GM12878 (cell line): ENCODE results near the gene ATP10D. TPM values are rescaled to one million over a fixed set of nuclear protein-coding genes. Genes with fewer than 3 reads are reported as not detected.

ENCODE experiments used
- ATAC-seq: fragments of 200-7000 bp; cut with Tn5 transposase; 3 replicates; pipeline ENCODE4 v1.9.1; 2020; ENCODE audit warnings: mild to moderate bottlenecking, moderate library complexity
- BruUV-seq: library from RNA; stranded (reverse); fragments of 400-500 nt; replicated peaks from 2 replicates; lab custom pipeline; 2021; lab: Mats Ljungman, UMichigan
- CTCF ChIA-PET: fragments of 300-600 bp; sonication (Branson Sonifier 250); formaldehyde crosslinking; extraction: SDS; loops from one replicate; lab custom pipeline; 2021; ENCODE audit warnings: inconsistent platforms; lab: Yijun Ruan, JAX
- POLR2A ChIA-PET: fragments of 350-600 bp; formaldehyde crosslinking; extraction: SDS; loops from one replicate; lab custom pipeline; 2021; ENCODE audit warnings: inconsistent platforms; lab: Charles Lee
- RAD21 ChIA-PET: fragments of 300-600 bp; sonication (Branson Sonifier 250); formaldehyde crosslinking; loops from one replicate; lab custom pipeline; 2023; ENCODE audit warnings: antibody characterized with exemption; ENCODE audit not compliant: unreplicated experiment; lab: Charles Lee
- SMC1A ChIA-PET: fragments of 300-600 bp; sonication (Branson Sonifier 250); formaldehyde crosslinking; loops from one replicate; lab custom pipeline; 2023; ENCODE audit not compliant: unreplicated experiment, uncharacterized antibody; lab: Charles Lee
- DNase-seq: peaks from one replicate; pipeline ENCODE4 v3.0.0-alpha.2; 2011; ENCODE audit warnings: low read depth, low spot score
- FAIRE-seq: peaks from 3 replicates; lab custom pipeline; 2011; peaks lifted over from hg19 to GRCh38; lab: Jason Lieb, UNC
- H2AFZ ChIP-seq: 2 replicates; pipeline ENCODE4 v1.6.0; 2011; ENCODE audit warnings: low read depth, low read length, control low read depth; ENCODE audit not compliant: control insufficient read depth
- H3K27ac ChIP-seq: 2 replicates; pipeline ENCODE4 v1.5.1; 2011; ENCODE audit warnings: control low read depth; ENCODE audit not compliant: control insufficient read depth, insufficient read depth
- H3K27me3 ChIP-seq, 2 experiments: replicated peaks in 1 of 2; 2 replicates each; pipeline versions ENCODE4 v1.6.0 to v1.6.1; 2011; ENCODE audit warnings: low read length in 1 of 2; ENCODE audit not compliant: control insufficient read depth in 2 of 2, insufficient read depth in 2 of 2
- H3K36me3 ChIP-seq, 2 experiments: 2 replicates each; pipeline ENCODE4 v1.5.1; 2011; ENCODE audit warnings: low read length in 1 of 2; ENCODE audit not compliant: control insufficient read depth in 2 of 2, insufficient read depth in 2 of 2
- H3K4me1 ChIP-seq: 2 replicates; pipeline ENCODE4 v1.6.1; 2011; ENCODE audit warnings: mild to moderate bottlenecking, low read length, moderate library complexity, mixed read lengths; ENCODE audit not compliant: control insufficient read depth, insufficient read depth
- H3K4me2 ChIP-seq: 2 replicates; pipeline ENCODE4 v1.6.0; 2011; ENCODE audit warnings: control low read depth; ENCODE audit not compliant: control insufficient read depth, insufficient read depth
- H3K4me3 ChIP-seq: fragments of 200-600 bp; sonication (generic); 2 replicates; pipeline ENCODE4 v1.5.1; 2016
- H3K79me2 ChIP-seq: 2 replicates; pipeline ENCODE4 v1.6.0; 2011; ENCODE audit warnings: low read length; ENCODE audit not compliant: control insufficient read depth, insufficient read depth
- H3K9ac ChIP-seq: 2 replicates; pipeline ENCODE4 v1.8.0; 2011; ENCODE audit warnings: low read length, control low read depth, mixed read lengths; ENCODE audit not compliant: control insufficient read depth, insufficient read depth
- H3K9me3 ChIP-seq: replicated peaks from 3 replicates; pipeline ENCODE4 v1.5.1; 2011; ENCODE audit warnings: mild to moderate bottlenecking, low read length; ENCODE audit not compliant: control insufficient read depth, insufficient read depth
- H4K20me1 ChIP-seq: 2 replicates; pipeline ENCODE4 v1.6.0; 2011; ENCODE audit not compliant: control insufficient read depth, insufficient read depth
- BACH1 ChIP-seq: fragments of 450-650 bp; IDR thresholded peaks from 2 replicates; pipeline ENCODE4 v1.6.1; 2017; ENCODE audit warnings: mild to moderate bottlenecking, borderline replicate concordance
- BRCA1 ChIP-seq: IDR thresholded peaks from 2 replicates; pipeline ENCODE4 v1.6.1; 2011; ENCODE audit warnings: low read depth, low read length, improper control_type of control experiment
- ELK1 ChIP-seq: IDR thresholded peaks from 2 replicates; pipeline ENCODE4 v1.6.1; 2012; ENCODE audit warnings: low read depth, low read length, improper control_type of control experiment
- HDAC6 ChIP-seq: fragments of 200-600 bp; sonication (generic); IDR thresholded peaks from one replicate; pipeline ENCODE4 v1.8.0; 2017; ENCODE audit warnings: antibody characterized with exemption; ENCODE audit not compliant: unreplicated experiment
- IKZF2 ChIP-seq, 2 experiments: fragments of 450-650 bp; IDR thresholded peaks; 2 replicates each; pipeline ENCODE4 v1.6.1; 2017; ENCODE audit warnings: mild to moderate bottlenecking in 2 of 2, moderate library complexity in 2 of 2
- NFXL1 ChIP-seq: fragments of 450-650 bp; IDR thresholded peaks from 2 replicates; pipeline ENCODE4 v1.6.1; 2017; ENCODE audit warnings: antibody characterized with exemption, mild to moderate bottlenecking, borderline replicate concordance
- NR2F1 ChIP-seq: fragments of 450-650 bp; conservative IDR thresholded peaks from 2 replicates; pipeline ENCODE4 v1.6.1; 2017; ENCODE audit warnings: mild to moderate bottlenecking
- RAD51 ChIP-seq: fragments of 450-650 bp; IDR thresholded peaks from 2 replicates; pipeline ENCODE4 v1.6.1; 2016; ENCODE audit warnings: moderate library complexity, mild to moderate bottlenecking, inconsistent platforms
- RB1 ChIP-seq: fragments of 450-650 bp; formaldehyde crosslinking; IDR thresholded peaks from 2 replicates; pipeline ENCODE4 v1.6.1; 2017; ENCODE audit warnings: mild to moderate bottlenecking, borderline replicate concordance
- RBBP5 ChIP-seq: fragments of 200-600 bp; sonication (generic); conservative IDR thresholded peaks from 2 replicates; pipeline ENCODE4 v1.6.1; 2016
- RFX5 ChIP-seq: IDR thresholded peaks from 2 replicates; pipeline ENCODE4 v1.6.1; 2011; ENCODE audit warnings: low read depth, low read length, improper control_type of control experiment
- SMARCA5 ChIP-seq: fragments of 450-650 bp; IDR thresholded peaks from 2 replicates; pipeline ENCODE4 v1.6.1; 2017; ENCODE audit warnings: mild to moderate bottlenecking
- SREBF1 ChIP-seq: IDR thresholded peaks from 2 replicates; pipeline ENCODE4 v1.6.1; 2012; ENCODE audit warnings: mild to moderate bottlenecking, low read length
- ZBTB40 ChIP-seq: fragments of 450-650 bp; IDR thresholded peaks from 2 replicates; pipeline ENCODE4 v1.6.1; 2016; ENCODE audit warnings: mild to moderate bottlenecking, moderate library complexity, borderline replicate concordance
- WGBS: methylation state at CpG from one replicate; pipeline ENCODE4 v1.1.6; 2016; ENCODE audit warnings: low lambda C conversion rate; ENCODE audit not compliant: insufficient replicate concordance, insufficient coverage; ENCODE audit errors: missing lambda C conversion rate; 5-methylcytosine and 5-hydroxymethylcytosine counted together
- in situ Hi-C: fragments of 300-500 bp; cut with MboI; formaldehyde crosslinking; loops from 9 replicates; pipeline ENCODE4 v1.14.3; 2018; ENCODE audit warnings: mixed read lengths
- intact Hi-C: fragments of 100-400 bp; cut with micrococcal nuclease; formaldehyde crosslinking; loops from one replicate; pipeline ENCODE4 v1.14.2; 2022; ENCODE audit not compliant: unreplicated experiment
- polyA plus RNA-seq, 11 experiments: library from polyadenylated mRNA; depleted of rRNA in 4 of 11; unstranded in 6 of 11; stranded (reverse) in 5 of 11; fragments of >200 nt; fragmentation: Nextera tagmentation in 4 of 11; fragmentation: Illumina TruSeq in 1 of 11; extraction: Ambion mirVana in 4 of 11; extraction: Trizol in 1 of 11; gene quantifications; 1 replicate in 1 of 11; 2 replicates in 10 of 11; pipeline versions ENCODE4 v1.2.1 to v1.2.3, GENCODE V29; 2011 to 2016; ENCODE audit warnings: inconsistent platforms in 2 of 11, missing spikeins in 2 of 11, low read depth in 1 of 11
- total RNA-seq, 4 experiments: library from RNA; depleted of rRNA in 3 of 4; stranded (reverse); fragments of >200 nt in 3 of 4; fragmentation: Illumina TruSeq in 1 of 4; extraction: Trizol in 1 of 4; gene quantifications; 2 replicates each; pipeline versions ENCODE4 v1.2.1 to v1.2.3, GENCODE V29; 2013 to 2021
- TF ChIP-seq, protein P1 (sequence below): fragments of 450-650 bp; IDR thresholded peaks from 2 replicates; pipeline ENCODE4 v1.6.1; 2017; ENCODE audit warnings: mild to moderate bottlenecking, moderate library complexity

The ATP10D gene
- total and polyA plus RNA-seq, 10 of the 15 experiments (the other 5 are each of a cell fraction or from before 2014, with no cell fraction given), result 10.2 to 50.3 (median 19.1) TPM

DNA sequence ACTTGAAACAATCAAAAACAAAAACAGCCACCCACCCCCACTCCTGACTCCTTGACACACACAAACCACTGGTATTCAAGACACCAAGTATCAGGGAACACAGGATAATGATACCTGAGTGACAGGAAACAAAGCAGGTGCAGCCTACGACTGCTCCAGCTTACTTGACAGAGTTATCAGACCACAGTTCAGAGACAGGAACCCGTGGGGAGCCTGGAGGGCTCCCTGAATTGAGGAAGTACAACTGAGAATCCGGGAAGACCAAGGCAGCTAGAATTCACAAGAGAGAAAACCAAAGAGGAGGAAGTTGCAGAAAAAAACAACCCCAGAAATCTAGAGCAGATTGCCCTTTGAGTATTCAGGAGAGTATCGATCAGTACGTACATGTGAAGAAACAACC is 42.1 kb upstream of the ATP10D start (continued):
- TF ChIP-seq ZBTB40 (no peak), IKZF2 (IDR thresholded peaks at IDR 0.05) (peak in 1 of 2 experiments; percentile 21; a peak in 1 of 4 replicates)

- Histone ChIP-seq H3K4me1 (peaks cover 3% of the 10 kb centered on the region; the same call in 1 of the 2 replicates), H2AFZ (no peak overlapping the region), H3K4me2 (no peak overlapping the region), H3K79me2 (no peaks in the 10 kb centered on the region), H3K27me3 (no peaks in the 10 kb centered on the region), H3K9me3 (no peaks in the 10 kb centered on the region), H3K36me3 (no peaks in the 10 kb centered on the region), H3K9ac (no peak overlapping the region), H4K20me1 (no peaks in the 10 kb centered on the region), H3K27ac (no peak overlapping the region), H3K4me3 (no peak overlapping the region)
- WGBS, result 100% methylated on average over 2 of the region's 2 CpGs
- CTCF ChIA-PET, result interaction anchor here (0.8 to 2.2 kb wide), 2 partner anchors 39 to 42 kb away, joined by 3 to 8 read pairs; partner anchors contain the start of gene ATP10D
- RAD21 ChIA-PET, result no interaction called here
- POLR2A ChIA-PET, result no interaction called here
- in situ Hi-C loops (no loop called here), intact Hi-C loops (no loop called here)
- FAIRE-seq (no peak), DNase-seq (no peak), ATAC-seq (no peak)
- BruUV-seq, result no TSS peak
- SMC1A ChIA-PET, result interaction anchor here (0.9 to 4.5 kb wide), 5 partner anchors 14 to 469 kb away, joined by 3 to 14 read pairs (median 4); no protein-coding TSS in a partner anchor
- TF ChIP-seq ELK1 (no peak), HDAC6 (no peak), RBBP5 (no peak), RAD51 (no peak), NFXL1 (no peak), BACH1 (no peak), RB1 (no peak), RFX5 (no peak), BRCA1 (no peak), SREBF1 (no peak), SMARCA5 (no peak), NR2F1 (no peak), IKZF2 (IDR thresholded peaks at IDR 0.05) (no peak)
- TF ChIP-seq, protein P1, sequence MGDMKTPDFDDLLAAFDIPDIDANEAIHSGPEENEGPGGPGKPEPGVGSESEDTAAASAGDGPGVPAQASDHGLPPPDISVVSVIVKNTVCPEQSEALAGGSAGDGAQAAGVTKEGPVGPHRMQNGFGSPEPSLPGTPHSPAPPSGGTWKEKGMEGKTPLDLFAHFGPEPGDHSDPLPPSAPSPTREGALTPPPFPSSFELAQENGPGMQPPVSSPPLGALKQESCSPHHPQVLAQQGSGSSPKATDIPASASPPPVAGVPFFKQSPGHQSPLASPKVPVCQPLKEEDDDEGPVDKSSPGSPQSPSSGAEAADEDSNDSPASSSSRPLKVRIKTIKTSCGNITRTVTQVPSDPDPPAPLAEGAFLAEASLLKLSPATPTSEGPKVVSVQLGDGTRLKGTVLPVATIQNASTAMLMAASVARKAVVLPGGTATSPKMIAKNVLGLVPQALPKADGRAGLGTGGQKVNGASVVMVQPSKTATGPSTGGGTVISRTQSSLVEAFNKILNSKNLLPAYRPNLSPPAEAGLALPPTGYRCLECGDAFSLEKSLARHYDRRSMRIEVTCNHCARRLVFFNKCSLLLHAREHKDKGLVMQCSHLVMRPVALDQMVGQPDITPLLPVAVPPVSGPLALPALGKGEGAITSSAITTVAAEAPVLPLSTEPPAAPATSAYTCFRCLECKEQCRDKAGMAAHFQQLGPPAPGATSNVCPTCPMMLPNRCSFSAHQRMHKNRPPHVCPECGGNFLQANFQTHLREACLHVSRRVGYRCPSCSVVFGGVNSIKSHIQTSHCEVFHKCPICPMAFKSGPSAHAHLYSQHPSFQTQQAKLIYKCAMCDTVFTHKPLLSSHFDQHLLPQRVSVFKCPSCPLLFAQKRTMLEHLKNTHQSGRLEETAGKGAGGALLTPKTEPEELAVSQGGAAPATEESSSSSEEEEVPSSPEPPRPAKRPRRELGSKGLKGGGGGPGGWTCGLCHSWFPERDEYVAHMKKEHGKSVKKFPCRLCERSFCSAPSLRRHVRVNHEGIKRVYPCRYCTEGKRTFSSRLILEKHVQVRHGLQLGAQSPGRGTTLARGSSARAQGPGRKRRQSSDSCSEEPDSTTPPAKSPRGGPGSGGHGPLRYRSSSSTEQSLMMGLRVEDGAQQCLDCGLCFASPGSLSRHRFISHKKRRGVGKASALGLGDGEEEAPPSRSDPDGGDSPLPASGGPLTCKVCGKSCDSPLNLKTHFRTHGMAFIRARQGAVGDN, result no peak
These were observed 41.0 kb upstream of the ATP10D start for GRCh38 chr4:47444031-47444430.
